SIG-M5 treated with dmso at 0.1 percent for 504 hours (cell line): Measurements from ENCODE around the gene GPX3.

Experiments
- DNase-seq: peaks from one replicate; lab custom pipeline; 2025; ENCODE audit not compliant: unreplicated experiment; lab: John Stamatoyannopoulos, UW

GPX3 gene

GRCh38 chr5:151076616-151077015, 56.2 kb downstream of the GPX3 start:
- DNase-seq = no peak

GRCh38 chr5:151077419-151077818, 57.0 kb downstream of the GPX3 start:
- DNase-seq = no peak

- no peak for DNase-seq
Measured at GRCh38 chr5:151077967-151078366, 57.6 kb downstream of the GPX3 start.
